H9 (cell line): Measurements from ENCODE around the gene TEX11. TPM values are rescaled to one million over a fixed set of nuclear protein-coding genes. Genes with fewer than 3 reads are reported as not detected.
"Not testable (repeated sequence)": the region's sequence is repeated elsewhere in the genome, so short reads cannot be mapped to it uniquely, and the experiment has no call there.

Source experiments
- DNase-seq: peaks from one replicate; pipeline ENCODE4 v3.0.0-alpha.2; 2017
- H2AFZ ChIP-seq: one replicate; pipeline ENCODE4 v1.6.1; 2013; ENCODE audit warnings: mild to moderate bottlenecking, low read length, control low read depth, moderate library complexity
- H2AK5ac ChIP-seq: 2 replicates; pipeline ENCODE4 v1.6.1; 2013; ENCODE audit warnings: low read length, control low read depth, mixed read lengths; ENCODE audit not compliant: insufficient read length
- H2BK120ac ChIP-seq: one replicate; pipeline ENCODE4 v1.6.1; 2013; ENCODE audit warnings: low read depth, mild to moderate bottlenecking, low read length, control low read depth, inconsistent platforms; ENCODE audit not compliant: poor library complexity, severe bottlenecking
- H2BK12ac ChIP-seq: 2 replicates; pipeline ENCODE4 v1.6.1; 2013; ENCODE audit warnings: low read length, control low read depth, mixed read lengths, low read depth; ENCODE audit not compliant: insufficient read length
- H2BK15ac ChIP-seq: 2 replicates; pipeline ENCODE4 v1.6.1; 2013; ENCODE audit warnings: low read depth, low read length, control low read depth
- H2BK20ac ChIP-seq: one replicate; pipeline ENCODE4 v1.6.1; 2013; ENCODE audit warnings: low read depth, mild to moderate bottlenecking, low read length, control low read depth, inconsistent platforms; ENCODE audit not compliant: poor library complexity, severe bottlenecking
- H2BK5ac ChIP-seq: 2 replicates; pipeline ENCODE4 v1.6.1; 2013; ENCODE audit warnings: low read length, control low read depth, mixed read lengths; ENCODE audit not compliant: insufficient read length
- H3K14ac ChIP-seq: 2 replicates; pipeline ENCODE4 v1.6.1; 2013; ENCODE audit warnings: low read length, control low read depth; ENCODE audit not compliant: insufficient read depth
- H3K18ac ChIP-seq: 2 replicates; pipeline ENCODE4 v1.6.1; 2013; ENCODE audit warnings: low read depth, mild to moderate bottlenecking, mixed read lengths, low read length, control low read depth; ENCODE audit not compliant: insufficient read length
- H3K23ac ChIP-seq: 2 replicates; pipeline ENCODE4 v1.6.1; 2013; ENCODE audit warnings: low read length, control low read depth, mixed read lengths, low read depth; ENCODE audit not compliant: insufficient read length
- H3K23me2 ChIP-seq: 2 replicates; pipeline ENCODE4 v1.6.1; 2013; ENCODE audit warnings: low read depth, mild to moderate bottlenecking, mixed read lengths, low read length, control low read depth; ENCODE audit not compliant: insufficient read length, poor library complexity, severe bottlenecking
- H3K27ac ChIP-seq: 2 replicates; pipeline ENCODE4 v1.5.1; 2013; ENCODE audit warnings: low read length, control low read depth, mixed read lengths, low read depth; ENCODE audit not compliant: insufficient read length
- H3K27me3 ChIP-seq: 2 replicates; pipeline ENCODE4 v1.6.1; 2013; ENCODE audit warnings: low read length, control low read depth, inconsistent platforms; ENCODE audit not compliant: insufficient read depth
- H3K4ac ChIP-seq: 2 replicates; pipeline ENCODE4 v1.6.1; 2013; ENCODE audit warnings: low read depth, mild to moderate bottlenecking, control low read depth, inconsistent platforms, low read length, moderate library complexity
- H3K4me1 ChIP-seq: 2 replicates; pipeline ENCODE4 v1.6.1; 2013; ENCODE audit warnings: low read length, control low read depth, inconsistent platforms; ENCODE audit not compliant: insufficient read depth
- H3K4me2 ChIP-seq: 2 replicates; pipeline ENCODE4 v1.6.1; 2013; ENCODE audit warnings: low read length, control low read depth, mixed read lengths; ENCODE audit not compliant: insufficient read length, insufficient read depth
- H3K56ac ChIP-seq: 2 replicates; pipeline ENCODE4 v1.6.1; 2013; ENCODE audit warnings: low read depth, mild to moderate bottlenecking, mixed read lengths, low read length, control low read depth; ENCODE audit not compliant: insufficient read length
- H3K79me1 ChIP-seq: 2 replicates; pipeline ENCODE4 v1.6.1; 2013; ENCODE audit warnings: low read depth, mild to moderate bottlenecking, moderate library complexity, low read length, control low read depth, inconsistent platforms; ENCODE audit not compliant: insufficient read depth, poor library complexity, severe bottlenecking
- H3K79me2 ChIP-seq: 2 replicates; pipeline ENCODE4 v1.6.1; 2013; ENCODE audit warnings: low read length, control low read depth, inconsistent platforms; ENCODE audit not compliant: insufficient read depth
- H3K9ac ChIP-seq: 2 replicates; pipeline ENCODE4 v1.6.1; 2013; ENCODE audit warnings: low read length, control low read depth, mixed read lengths; ENCODE audit not compliant: insufficient read length; ENCODE audit errors: extremely low read depth
- H3K9me3 ChIP-seq: one replicate; pipeline ENCODE4 v1.6.1; 2013; ENCODE audit warnings: low read depth, low read length, inconsistent platforms; ENCODE audit not compliant: control insufficient read depth
- H3T11ph ChIP-seq: one replicate; pipeline ENCODE4 v1.6.1; 2013; ENCODE audit warnings: mild to moderate bottlenecking, low read length, control low read depth, inconsistent platforms
- H4K20me1 ChIP-seq: one replicate; pipeline ENCODE4 v1.6.1; 2013; ENCODE audit not compliant: control insufficient read depth, insufficient read length, insufficient read depth
- H4K5ac ChIP-seq: 2 replicates; pipeline ENCODE4 v1.6.1; 2013; ENCODE audit warnings: low read depth, mild to moderate bottlenecking, mixed read lengths, low read length, control low read depth; ENCODE audit not compliant: insufficient read length
- H4K8ac ChIP-seq: replicated peaks from 2 replicates; pipeline ENCODE4 v1.6.1; 2013; ENCODE audit warnings: low read length, control low read depth, mixed read lengths, low read depth; ENCODE audit not compliant: insufficient read length
- H4K91ac ChIP-seq: 2 replicates; pipeline ENCODE4 v1.6.1; 2013; ENCODE audit warnings: low read depth, mild to moderate bottlenecking, moderate library complexity, mixed read lengths, low read length, control low read depth; ENCODE audit not compliant: insufficient read length
- H3K27ac Mint-ChIP-seq, 3 experiments: 2 replicates in 2 of 3; 3 replicates in 1 of 3; pipeline ENCODE4 v1.8.0; 2020 to 2021; ENCODE audit warnings: mixed read lengths in 3 of 3, mild to moderate bottlenecking in 1 of 3, moderate library complexity in 1 of 3
- H3K27me3 Mint-ChIP-seq: 2 replicates; pipeline ENCODE4 v1.8.0; 2021; ENCODE audit warnings: low read depth, mild to moderate bottlenecking, moderate library complexity, mixed read lengths
- H3K36me3 Mint-ChIP-seq, 3 experiments: 2 replicates in 2 of 3; 3 replicates in 1 of 3; pipeline ENCODE4 v1.8.0; 2020 to 2021; ENCODE audit warnings: low read depth in 3 of 3, mixed read lengths in 3 of 3; ENCODE audit not compliant: insufficient read depth in 1 of 3
- H3K4me1 Mint-ChIP-seq, 2 experiments: 2 replicates each; pipeline ENCODE4 v1.8.0; 2020; ENCODE audit warnings: mixed read lengths in 2 of 2
- H3K4me3 Mint-ChIP-seq, 2 experiments: 2 replicates in 1 of 2; 3 replicates in 1 of 2; pipeline ENCODE4 v1.8.0; 2020 to 2021; ENCODE audit warnings: mild to moderate bottlenecking in 2 of 2, mixed read lengths in 2 of 2, moderate library complexity in 1 of 2
- H3K9me3 Mint-ChIP-seq, 2 experiments: 2 replicates in 1 of 2; 3 replicates in 1 of 2; pipeline ENCODE4 v1.8.0; 2020; ENCODE audit warnings: mild to moderate bottlenecking in 2 of 2, mixed read lengths in 2 of 2, moderate library complexity in 1 of 2
- WGBS: extraction: QIAGEN DNeasy Blood & Tissue Kit; methylation state at CpG from one replicate; pipeline ENCODE4 v1.1.7; 2013; ENCODE audit warnings: missing lambda C conversion rate, low lambda C conversion rate, mixed read lengths; ENCODE audit not compliant: insufficient read length; ENCODE audit errors: extremely low coverage; 5-methylcytosine and 5-hydroxymethylcytosine counted together
- total RNA-seq: library from RNA; stranded (reverse); gene quantifications from 2 replicates; pipeline ENCODE4 v1.2.1, GENCODE V29; 2021

TEX11 gene
- total RNA-seq, 1 experiment from 2014 or later, result 0.22 TPM

DNA sequence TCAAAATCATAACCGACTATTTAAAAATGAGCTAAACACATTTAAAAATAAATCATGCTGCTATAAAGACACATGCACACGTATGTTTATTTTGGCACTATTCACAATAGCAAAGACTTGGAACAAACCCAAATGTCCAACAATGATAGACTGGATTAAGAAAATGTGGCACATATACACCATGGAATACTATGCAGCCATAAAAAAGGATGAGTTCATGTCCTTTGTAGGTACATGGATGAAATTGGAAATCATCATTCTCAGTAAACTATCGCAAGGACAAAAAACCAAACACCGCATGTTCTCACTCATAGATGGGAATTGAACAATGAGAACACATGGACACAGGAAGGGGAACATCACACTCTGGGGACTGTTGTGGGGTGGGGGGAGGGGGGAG is 251.0 kb downstream of the TEX11 start:
- H4K8ac ChIP-seq, H3K23me2 ChIP-seq, H3K4me3 Mint-ChIP-seq: not testable (repeated sequence)

More for the DNA sequence above, 251.0 kb downstream of the TEX11 start:
- not testable (repeated sequence) for H3K4me1 Mint-ChIP-seq, H3K14ac ChIP-seq, H3K27ac Mint-ChIP-seq, H2AK5ac ChIP-seq, H3K36me3 Mint-ChIP-seq, H3K27ac ChIP-seq, H3K23ac ChIP-seq, H3K79me1 ChIP-seq, H3K4me2 ChIP-seq, H2BK15ac ChIP-seq, H2AFZ ChIP-seq, H3K27me3 ChIP-seq, H3K56ac ChIP-seq, H2BK12ac ChIP-seq, DNase-seq, H4K5ac ChIP-seq, H2BK120ac ChIP-seq, H3K27me3 Mint-ChIP-seq, H3K9me3 ChIP-seq, H3K18ac ChIP-seq, H2BK20ac ChIP-seq, H4K91ac ChIP-seq, H2BK5ac ChIP-seq, H3T11ph ChIP-seq, H3K4ac ChIP-seq, H3K79me2 ChIP-seq, H4K20me1 ChIP-seq, H3K4me1 ChIP-seq, H3K9ac ChIP-seq
- H3K9me3 Mint-ChIP-seq, result peaks cover 31 to 50% of the 10 kb centered on the region in 2 experiments
- WGBS, result no CpG with 5 or more reads among the region's 4 CpGs
